HEK293T (cell line): ENCODE results near the gene FAM171A1.

Experiments
- ARNT ChIP-seq: fragments of 450-650 bp; IDR thresholded peaks from 2 replicates; pipeline ENCODE4 v1.6.1; 2017; ENCODE audit warnings: mild to moderate bottlenecking
- BHLHE40 ChIP-seq: fragments of 450-650 bp; IDR thresholded peaks from 2 replicates; pipeline ENCODE4 v1.6.1; 2016; ENCODE audit warnings: mild to moderate bottlenecking, moderate library complexity, borderline replicate concordance
- CTBP1 ChIP-seq: fragments of 450-650 bp; IDR thresholded peaks from 2 replicates; pipeline ENCODE4 v1.6.1; 2016; ENCODE audit warnings: borderline replicate concordance
- ELF4 ChIP-seq: fragments of 450-650 bp; IDR thresholded peaks from 2 replicates; pipeline ENCODE4 v1.6.1; 2017; ENCODE audit warnings: antibody characterized with exemption
- FOXA1 ChIP-seq: fragments of 450-650 bp; IDR thresholded peaks from 2 replicates; pipeline ENCODE4 v1.6.1; 2016; ENCODE audit warnings: mild to moderate bottlenecking
- HDGF ChIP-seq: fragments of 450-650 bp; IDR thresholded peaks from 2 replicates; pipeline ENCODE4 v1.6.1; 2017; ENCODE audit warnings: antibody characterized with exemption, borderline replicate concordance
- L3MBTL2 ChIP-seq: fragments of 450-650 bp; conservative IDR thresholded peaks from 2 replicates; pipeline ENCODE4 v1.6.1; 2016; ENCODE audit warnings: mild to moderate bottlenecking
- LEF1 ChIP-seq: fragments of 450-650 bp; IDR thresholded peaks from 2 replicates; pipeline ENCODE4 v1.6.1; 2017; ENCODE audit warnings: mild to moderate bottlenecking, borderline replicate concordance
- NFRKB ChIP-seq: fragments of 450-650 bp; IDR thresholded peaks from 2 replicates; pipeline ENCODE4 v1.6.1; 2016; ENCODE audit warnings: mild to moderate bottlenecking, moderate library complexity
- SP1 ChIP-seq: fragments of 450-650 bp; IDR thresholded peaks from 2 replicates; pipeline ENCODE4 v1.6.1; 2017
- SUZ12 ChIP-seq: fragments of 450-650 bp; IDR thresholded peaks from 2 replicates; pipeline ENCODE4 v1.6.1; 2016; ENCODE audit warnings: mild to moderate bottlenecking
- ZNF384 ChIP-seq: fragments of 450-650 bp; IDR thresholded peaks from 2 replicates; pipeline ENCODE4 v1.6.1; 2016
- TF ChIP-seq, protein P1 (sequence below): fragments of 450-650 bp; IDR thresholded peaks from 2 replicates; pipeline ENCODE4 v1.6.1; 2016

- TF ChIP-seq HDGF = no peak
- TF ChIP-seq ELF4 = no peak
- TF ChIP-seq SP1 = no peak
- TF ChIP-seq LEF1 = no peak
- no peak for TF ChIP-seq ARNT
- no peak for TF ChIP-seq NFRKB
- TF ChIP-seq, protein P1, sequence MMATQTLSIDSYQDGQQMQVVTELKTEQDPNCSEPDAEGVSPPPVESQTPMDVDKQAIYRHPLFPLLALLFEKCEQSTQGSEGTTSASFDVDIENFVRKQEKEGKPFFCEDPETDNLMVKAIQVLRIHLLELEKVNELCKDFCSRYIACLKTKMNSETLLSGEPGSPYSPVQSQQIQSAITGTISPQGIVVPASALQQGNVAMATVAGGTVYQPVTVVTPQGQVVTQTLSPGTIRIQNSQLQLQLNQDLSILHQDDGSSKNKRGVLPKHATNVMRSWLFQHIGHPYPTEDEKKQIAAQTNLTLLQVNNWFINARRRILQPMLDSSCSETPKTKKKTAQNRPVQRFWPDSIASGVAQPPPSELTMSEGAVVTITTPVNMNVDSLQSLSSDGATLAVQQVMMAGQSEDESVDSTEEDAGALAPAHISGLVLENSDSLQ = no peak
- TF ChIP-seq ZNF384 = no peak
- TF ChIP-seq FOXA1 = no peak
- TF ChIP-seq CTBP1 = no peak
- no peak for TF ChIP-seq L3MBTL2
- no peak for TF ChIP-seq BHLHE40
- TF ChIP-seq SUZ12 = no peak
These were observed 10.5 kb downstream of the FAM171A1 start for GRCh38 chr10:15360566-15360965.
